T-helper 9 cell (primary cell): Measurements from ENCODE around the gene CDK6.

Source experiments
- DNase-seq: peaks from one replicate; pipeline ENCODE4 v3.0.0-alpha.2; 2020

CDK6 gene

DNA sequence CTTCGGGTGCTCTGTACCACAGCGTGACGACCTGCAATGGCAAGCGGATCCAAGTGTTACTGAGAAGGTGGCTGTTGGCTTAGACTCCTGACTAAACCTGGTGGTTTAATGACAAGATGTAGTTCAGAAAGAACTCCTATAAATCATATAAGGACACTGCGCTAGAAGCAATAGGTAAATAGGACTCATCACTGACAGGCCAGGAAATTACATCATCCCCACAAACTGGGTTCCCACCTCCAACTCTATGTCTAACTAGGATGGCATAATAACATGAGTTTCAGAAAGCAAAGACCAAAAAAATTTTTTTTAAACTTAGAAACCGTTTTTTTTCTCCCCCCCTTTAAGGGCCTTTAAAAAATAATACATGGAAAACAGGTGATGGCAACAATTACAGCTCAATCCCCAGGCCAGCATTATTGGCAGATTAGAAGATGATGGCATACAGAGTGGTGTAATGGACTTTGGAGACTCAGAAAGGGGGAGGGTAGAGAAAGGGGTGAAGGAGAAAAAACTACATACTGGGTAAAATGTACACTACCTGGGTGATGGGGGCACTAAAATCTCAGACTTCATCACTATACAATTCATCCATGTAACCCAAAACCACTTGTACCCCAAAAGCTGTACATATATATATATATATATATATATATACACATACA, 164.7 kb downstream of the CDK6 start:
- DNase-seq, result no peak

DNA sequence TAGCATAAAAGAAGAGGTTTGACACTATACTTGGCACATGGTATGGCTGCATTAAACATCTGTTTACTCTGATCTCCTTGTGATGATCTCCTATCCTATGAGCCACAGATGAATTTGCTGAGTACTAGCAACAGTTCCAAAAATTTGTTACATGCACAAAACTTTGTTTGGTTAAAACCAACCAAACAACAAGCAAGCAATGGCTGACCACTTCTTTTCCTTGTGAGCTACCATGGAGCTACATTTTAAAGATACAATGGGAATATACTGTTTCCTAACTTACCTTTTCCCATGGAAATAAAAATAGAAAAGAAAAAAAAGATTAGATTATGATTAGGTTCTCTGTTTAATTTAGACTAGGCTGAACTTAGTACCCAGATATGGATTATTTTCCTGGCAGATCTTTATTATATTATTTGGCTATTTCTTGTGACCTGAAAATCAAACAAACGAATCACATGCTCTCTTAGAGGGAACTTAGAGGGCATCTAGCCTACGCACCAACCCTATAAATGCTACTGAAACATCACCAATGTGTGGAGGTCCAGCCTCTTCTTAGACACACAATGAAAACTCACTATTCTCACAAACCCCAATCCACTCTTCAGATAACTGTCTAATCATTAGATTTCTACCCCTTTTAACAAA, 166.0 kb downstream of the CDK6 start:
- DNase-seq, result no peak

DNA sequence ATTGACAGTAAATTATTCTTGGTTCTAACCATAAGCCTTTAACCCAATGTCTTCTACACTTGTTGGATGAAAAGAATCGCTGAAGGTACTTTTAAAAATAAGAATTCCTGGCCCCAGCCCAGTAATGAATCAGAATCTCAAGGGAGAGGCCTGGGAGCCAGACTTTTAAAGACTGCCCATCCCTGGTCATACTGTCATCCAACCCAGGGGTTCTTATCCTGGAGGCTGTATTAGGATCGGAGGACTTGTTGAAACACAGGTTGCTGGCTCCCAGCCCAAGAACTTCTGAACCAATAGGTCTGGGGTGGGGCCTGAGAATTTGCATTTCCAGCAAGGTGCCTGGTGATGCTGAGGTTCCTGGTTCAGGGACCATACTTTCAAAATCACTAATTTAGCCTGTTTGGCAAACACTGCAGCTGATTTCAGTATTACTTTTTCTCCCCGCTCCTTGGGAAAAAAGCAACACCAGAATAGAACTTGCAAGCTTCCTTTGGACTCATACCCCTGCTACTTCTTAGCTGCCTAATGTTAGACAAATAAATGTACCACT, 166.7 kb downstream of the CDK6 start:
- DNase-seq, result no peak

DNA sequence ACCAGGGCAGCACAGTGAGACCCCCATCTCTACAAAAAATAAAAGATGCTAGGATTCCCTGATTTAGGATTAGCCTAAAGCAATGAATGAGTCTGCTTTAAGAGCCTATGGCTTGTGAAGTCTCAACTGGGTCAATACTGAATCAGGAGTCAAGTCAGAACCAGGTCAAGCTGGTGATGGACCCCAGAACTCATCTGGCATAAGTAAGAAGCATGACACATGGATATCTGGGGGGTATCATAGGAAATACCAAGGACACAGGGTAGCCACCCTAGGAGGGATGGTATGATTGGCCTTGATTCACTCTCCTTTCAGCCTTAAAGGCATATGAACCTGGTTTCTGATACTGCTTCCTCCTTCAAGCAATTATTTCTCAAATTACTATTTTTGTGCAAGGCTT, 167.8 kb downstream of the CDK6 start:
- no peak for DNase-seq

DNA sequence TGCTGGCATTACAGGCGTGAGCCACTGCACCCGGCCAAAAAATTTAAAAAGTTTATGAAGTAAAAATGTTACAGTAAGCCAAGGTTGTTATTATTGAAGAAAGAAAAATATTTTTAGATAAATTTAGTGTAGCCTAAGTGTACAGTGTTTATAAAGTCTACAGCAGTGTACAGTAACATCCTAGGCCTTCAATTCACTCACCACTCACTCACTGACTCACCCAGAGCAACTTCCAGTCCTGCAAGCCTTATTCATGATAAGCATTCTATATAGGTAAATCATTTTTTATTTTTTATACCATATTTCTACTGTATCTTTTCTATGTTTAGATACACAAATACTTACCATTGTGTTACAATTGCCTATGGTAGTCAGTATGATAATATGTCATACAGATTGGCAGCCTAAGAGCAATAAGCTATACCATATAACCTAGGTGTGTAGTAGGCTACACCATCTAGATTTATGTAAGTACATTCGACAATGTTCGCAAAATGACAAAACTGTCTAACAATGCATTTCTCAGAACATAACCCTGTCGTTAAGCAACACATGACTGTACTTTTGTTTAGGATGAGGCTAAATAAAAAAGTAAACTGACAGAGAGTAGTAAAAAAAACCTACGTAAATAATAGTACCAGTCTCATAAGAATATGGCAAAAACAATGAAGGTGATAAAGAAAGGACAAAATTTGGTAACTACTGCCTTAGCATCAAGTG, 168.4 kb downstream of the CDK6 start:
- no peak for DNase-seq

DNA sequence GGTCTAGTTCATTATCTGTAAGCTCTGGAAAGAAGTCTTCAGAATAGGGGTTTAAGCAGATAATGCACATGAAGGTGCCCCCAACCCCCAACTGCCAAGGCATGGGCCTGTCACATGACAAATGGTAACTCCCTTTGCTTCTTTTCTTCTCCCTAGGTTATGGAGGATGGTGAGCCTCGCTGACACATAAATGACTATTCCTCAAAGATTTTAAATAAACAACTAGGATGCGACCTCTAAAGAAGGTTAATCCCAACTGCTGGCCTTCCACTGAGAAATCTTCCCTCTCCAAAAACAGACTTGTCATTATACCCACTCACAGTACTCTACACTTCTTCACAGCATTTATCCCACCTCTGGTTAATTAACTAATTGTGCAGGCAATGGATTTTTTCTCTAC, 170.4 kb downstream of the CDK6 start:
- no peak for DNase-seq

DNA sequence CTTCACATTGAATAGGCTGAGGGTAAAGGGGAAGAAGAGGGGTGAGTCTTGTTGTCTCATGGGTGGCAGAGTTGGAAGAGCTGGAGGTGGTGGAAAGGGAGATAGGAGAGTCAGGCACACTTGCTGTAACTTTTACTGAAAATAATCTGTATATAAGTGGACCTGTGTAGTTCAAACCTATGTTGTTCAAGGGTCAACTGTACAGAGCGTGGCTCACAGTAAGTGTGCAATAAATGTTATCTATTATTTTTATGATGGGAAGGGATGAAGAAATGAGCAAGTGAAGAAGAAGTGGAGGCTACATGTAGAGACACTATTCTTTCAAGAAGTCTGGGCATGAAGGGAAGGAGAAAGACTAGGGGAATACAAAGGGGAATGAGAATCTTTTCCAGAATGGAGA, 174.7 kb downstream of the CDK6 start:
- DNase-seq, result no peak

DNA sequence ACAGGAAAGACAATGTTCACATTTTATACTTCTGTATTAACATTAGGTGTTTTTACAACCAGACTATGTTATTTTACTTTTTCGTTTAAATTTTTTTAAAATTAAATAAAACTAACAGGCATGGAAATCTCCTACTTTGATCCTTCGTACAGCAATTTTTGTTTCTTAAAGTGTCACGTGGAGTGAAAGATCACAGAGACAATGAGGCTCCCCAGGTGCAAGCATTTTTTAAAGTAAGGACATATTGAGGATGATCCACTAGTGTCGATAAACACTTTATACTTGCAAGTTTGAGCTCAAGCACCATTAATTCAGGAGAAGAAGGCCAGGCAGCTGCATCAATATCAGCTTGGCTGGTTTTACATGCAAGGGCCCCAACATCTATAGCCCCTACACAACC, 177.7 kb downstream of the CDK6 start:
- DNase-seq, result no peak

DNA sequence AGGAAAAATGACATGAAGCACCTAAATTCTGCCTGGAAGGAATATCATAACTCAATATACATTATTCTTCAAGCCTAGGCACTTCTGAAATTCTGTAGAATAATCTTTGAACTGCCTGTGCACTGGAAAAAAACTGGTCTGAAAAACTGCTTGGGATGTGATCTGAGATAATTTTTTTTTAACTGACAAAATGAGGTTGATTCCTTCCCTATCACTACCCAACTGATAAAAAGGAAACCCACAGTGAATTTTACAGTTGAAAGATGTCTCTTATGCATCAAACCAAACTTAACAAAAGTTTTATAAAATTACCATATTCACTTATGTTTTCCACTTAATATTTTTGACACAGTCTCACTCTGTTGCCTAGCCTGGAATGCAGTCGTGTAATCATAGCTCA, 179.0 kb downstream of the CDK6 start:
- DNase-seq, result no peak

DNA sequence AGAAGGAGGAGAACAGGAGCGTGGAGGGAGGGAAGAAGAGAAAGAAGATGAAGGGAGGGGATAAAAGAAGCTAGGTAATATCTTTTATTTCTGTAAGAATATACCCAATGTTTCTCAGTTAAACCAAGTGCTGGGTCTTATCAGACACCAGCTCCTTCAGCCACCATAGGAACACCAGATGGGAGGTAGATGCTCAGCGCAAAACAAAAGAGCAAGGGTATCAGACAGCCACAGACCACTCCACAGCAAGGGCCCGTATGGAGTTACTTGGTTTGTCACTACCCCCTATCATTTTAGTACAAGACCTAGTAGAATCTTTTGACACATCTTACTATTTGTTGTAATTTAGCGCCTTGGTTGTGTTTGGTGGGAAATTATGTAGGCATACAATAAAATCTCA, 180.3 kb downstream of the CDK6 start:
- no peak for DNase-seq

DNA sequence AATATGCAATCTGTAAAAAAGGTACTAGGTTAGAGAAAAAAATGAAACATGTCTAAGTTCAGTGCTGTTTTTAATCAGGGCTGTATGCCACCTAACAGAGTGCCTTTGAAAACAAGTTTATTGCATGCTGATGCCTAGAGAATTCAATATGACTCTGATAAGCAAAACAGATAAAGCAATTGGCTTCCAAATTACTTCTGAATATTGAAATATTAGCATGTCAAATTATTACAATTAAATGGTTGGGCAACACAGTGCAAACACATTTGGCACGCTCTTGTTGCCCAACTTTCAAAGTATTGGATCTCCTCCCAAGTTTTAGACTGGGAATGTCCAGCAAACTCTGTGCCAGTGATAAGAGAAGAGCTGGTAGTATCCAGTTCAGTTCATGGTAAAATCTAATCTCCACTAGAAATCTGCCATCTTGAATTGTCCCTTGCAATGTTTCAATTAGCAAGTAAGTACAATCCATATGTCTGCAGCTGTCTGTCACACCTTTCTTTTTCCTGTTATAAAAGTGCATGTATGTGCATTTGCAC, 181.0 kb downstream of the CDK6 start:
- no peak for DNase-seq

DNA sequence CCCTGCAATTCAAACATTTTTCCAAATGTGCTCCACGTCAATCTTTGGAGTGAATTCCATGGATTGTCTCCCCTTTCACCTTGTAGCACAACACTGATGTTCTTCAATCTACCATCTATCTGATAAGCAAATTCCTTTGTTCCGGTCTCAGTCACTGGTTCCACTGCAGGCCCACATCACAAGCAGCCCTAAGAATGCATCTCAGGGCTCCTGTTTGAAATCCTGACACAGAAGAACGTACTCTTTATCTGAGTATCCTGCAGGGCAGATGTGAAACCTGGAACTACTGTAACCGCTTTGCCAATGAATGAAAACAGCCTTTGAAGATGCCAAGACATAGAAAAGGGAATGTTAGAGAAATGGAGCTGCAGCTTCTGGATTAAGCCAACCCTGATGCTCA, 183.2 kb downstream of the CDK6 start:
- no peak for DNase-seq

DNA sequence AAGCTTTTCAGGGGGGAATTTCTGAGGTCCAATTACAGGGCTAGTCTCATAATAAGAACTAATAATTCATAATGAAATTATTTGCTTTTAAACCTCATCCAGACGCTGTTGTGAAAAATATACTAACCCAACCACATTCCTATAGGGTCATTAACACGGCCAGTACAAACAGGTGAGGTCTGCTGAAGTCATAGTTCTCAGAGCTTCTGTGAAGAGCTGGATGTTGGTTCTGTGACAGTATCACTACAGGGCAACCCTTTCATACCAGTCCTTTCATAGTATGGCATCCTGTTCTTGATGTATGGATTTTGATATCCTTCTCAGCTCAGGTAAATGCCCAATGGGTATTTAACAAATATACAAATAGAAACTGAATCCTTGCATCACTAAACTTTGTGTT, 183.8 kb downstream of the CDK6 start:
- no peak for DNase-seq

DNA sequence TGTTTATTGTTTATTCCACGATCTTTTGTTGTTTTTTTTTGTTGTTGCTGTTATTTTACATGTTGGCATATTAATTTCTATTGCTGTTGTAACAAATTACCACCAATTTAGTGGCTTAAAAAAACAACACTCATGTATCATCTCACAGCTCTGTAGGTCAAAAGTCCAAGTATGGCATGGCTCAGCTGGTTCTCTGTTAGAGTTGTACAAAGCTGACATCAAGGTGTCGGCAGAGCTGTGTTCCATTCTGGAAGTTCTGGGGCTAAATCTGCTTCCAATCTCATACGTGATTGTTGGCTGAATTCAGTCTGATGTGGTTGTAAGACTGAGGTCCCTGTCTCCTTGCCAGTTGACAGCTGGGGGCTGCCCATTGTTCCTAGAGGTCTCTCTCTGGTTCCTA, 186.0 kb downstream of the CDK6 start:
- no peak for DNase-seq

DNA sequence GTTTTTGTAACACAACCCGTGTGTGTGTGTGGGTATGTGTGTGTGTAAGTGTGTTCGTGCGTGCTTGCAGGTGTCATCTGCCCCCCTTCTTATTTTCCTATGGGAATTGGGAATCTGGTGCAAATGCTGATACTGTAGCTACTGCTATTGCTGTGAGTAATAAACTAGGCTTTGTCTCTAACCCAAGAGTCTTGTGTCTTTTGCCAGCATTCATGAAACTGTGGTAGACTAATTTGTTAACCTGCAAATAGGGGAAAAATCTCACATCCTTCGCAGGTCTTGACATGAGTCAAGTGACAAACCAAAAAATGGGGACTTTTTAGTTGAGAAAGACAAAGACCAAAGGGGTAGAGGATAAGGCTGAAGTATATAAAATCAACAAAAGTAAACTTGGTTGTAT, 188.3 kb downstream of the CDK6 start:
- no peak for DNase-seq

DNA sequence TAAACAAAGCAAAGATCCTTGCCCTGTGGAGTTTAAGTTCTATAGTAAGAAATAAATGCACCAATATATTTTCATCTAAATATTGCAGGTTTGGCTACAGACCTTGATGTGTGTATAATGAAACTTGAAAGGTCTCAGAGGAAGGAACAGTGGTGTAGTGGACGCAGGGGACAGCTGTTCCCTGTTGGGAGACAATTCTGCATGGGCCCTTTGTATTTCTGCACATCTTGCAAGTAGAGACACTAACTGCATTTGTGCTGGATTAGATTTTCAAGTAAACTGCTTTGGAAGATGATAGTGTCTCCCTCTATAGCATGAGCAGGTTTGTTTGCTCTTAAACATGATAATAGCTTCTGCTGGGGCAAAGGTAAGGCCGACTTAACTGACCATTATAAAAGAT, 188.7 kb downstream of the CDK6 start:
- DNase-seq, result no peak

DNA sequence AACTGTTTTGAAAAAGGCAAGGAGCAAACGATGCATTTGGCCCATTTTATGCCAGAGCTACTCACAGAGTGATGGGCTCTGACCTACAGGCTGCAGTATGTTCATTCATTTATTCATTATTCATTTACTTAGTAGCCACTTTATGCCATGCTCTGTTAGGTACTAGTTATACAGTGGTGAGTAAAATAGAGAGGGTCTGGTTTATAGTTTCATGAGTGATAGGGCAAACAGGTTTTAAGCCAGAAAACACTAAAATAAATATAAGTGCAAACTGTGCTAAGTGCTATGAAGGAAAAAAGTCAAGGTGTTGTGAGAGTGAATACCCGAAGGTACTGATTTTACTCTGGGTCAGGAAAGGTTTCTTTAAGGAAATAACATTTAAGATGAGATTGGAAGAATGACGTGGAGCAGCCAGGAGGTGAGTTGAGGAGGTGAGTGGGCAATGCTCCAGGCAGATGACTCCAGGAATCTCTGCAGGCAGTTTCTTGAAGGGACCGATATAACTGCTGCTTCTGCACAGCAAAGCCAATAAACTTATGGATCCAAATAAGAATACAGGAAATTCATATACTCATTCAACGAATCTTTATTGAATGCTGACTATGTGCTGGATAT, 189.3 kb downstream of the CDK6 start:
- no peak for DNase-seq

DNA sequence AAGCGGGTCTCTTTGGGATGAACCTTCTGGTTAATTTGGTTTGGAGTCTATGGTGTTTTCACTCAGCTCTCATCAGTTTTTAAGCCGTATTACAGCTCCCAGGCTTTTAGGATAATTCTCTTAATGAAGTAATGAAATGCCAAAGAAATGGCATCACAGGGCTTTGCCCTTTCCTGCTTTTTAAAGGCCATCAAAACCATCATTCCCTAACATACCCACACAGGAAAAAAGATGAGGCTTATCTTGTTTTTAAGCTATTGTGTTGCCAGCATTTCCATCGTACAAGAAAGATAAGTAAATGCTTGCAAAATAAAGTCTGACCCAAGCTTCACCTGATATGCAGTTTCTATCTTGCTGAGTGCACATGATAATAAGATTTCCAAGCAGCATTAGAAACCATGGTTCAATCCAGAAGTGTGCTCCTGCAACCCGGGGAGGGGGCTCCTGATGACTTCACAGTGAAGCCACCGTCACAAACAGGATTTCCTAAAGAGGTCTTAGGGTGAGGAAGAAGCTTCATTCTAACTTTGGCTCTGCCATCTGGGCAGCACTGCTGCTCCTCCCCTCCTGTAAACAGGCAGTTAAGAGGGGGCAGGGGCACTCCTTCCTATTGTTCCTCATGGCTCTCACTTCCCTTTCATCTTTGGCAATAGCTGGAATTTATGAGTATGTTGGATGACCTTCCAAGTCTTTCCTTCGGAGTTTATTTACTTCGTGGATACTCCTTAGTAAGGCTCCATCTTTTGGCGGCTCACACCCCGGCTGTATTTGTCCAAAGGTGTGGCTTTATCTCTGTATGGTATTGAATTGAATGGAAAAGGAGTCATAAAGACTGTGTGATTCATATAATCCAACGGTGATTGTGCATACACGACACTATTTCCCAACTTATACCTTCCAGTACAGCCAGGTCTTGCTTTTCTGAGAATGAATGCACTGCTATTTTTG, 191.0 kb downstream of the CDK6 start:
- no peak for DNase-seq

DNA sequence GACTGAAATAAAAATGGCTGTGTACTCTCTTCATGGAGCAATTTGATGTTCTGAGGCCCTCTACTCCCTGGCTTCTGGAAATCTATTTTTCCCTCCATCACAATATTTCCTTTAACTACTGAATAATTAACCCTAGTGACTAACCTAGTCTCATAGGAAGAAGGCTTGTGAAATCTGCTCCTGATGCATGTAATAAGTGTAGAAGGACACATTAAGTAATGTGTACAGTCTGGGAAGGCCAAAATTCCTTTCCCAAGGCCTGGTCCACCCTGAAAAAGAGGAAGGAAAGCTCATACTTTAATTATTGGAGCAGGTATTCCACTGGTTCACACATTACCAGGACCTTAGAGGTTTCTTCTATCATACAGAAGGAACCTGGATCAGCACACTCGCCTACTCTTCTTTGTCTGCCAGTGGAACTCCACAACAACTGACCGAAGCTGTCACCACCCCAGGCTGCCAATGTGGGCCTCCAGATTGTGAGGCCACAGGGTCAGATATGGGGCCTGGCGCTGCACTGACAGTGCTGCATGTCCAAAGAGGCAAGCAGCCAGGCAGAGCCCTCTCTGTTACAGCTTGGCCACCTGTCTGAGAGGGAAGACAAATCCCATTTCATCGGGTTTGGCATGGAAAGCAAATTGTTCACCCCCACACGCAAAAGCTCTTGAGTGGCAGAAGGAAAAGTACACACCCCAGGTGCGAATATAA, 191.8 kb downstream of the CDK6 start:
- no peak for DNase-seq

DNA sequence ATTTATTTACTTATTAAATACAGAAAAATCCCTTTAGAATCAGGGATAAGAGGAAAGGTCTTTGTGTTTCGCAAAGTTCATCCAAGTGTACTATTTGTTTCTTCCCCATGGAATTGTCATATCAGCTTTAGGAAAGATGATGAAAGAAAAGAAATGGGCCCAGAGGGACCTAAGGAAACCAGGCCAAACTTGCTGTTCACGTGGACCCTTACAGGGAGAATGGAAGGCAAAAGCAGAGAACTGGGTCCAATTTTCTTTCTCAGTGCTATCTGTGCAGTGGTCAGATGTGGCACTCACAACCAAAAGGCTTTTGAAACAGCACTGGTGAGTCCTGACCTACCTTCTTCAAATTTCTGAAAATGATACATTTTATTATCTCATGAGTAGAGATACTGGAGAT, 192.6 kb downstream of the CDK6 start:
- no peak for DNase-seq

DNA sequence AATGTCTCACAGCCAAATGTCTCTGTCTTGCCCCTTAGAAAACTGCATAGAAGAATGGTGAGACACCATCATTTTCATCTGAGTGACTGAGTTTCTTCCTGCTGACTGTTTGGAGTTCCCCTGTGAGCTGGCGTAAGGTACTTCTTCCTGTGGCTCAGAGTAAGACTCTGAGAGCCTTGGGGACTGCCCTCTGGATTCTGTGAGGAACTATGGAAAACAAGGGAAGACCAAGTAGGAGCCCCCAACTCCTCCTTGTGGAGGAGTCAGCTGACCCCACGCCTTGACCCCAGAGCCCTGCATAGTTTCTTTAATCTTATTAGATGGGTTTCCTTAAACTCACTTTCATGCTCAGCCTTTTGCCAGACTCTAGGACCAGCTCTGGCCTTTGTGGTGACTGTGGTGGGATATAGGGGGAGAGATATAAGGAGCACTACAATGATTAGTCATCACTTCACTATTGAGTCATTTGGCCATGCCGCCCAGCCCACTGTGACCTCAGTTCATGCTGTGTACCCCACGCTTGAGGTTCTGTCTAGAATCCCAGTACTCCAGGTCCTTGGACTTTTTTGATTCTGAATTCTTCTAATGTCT, 194.4 kb downstream of the CDK6 start:
- peak; percentile 13 for DNase-seq
